ENCODE measurements around the gene NR2F6. TPM values are rescaled to one million over a fixed set of nuclear protein-coding genes. Genes with fewer than 3 reads are reported as not detected.

Gene NR2F6
- total and polyA plus RNA-seq, 2 of the 4 experiments (the other 2 are of a cell fraction), result 8.4 to 20.5 TPM

DNA sequence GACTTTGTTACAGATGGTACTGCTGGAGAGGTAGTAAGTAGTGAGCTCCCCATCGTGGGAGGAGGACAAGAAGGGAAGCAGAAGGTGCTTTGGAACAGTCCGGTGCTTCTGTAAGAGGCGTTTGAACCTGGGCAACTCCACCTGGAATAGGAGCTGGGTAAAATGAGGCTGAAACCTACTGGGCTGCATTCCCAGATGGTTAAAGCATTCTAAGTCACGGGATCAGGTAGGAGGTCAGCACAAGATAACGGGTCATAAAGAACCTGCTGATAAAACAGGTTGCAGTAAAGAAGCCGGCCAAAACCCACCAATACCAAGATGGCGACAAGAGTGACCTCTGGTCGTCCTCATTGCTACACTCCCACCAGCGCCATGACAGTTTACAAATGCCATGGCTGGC, 41.0 kb upstream of the NR2F6 start:
- no TSS peak for BruUV-seq (replicated peaks)

More for the DNA sequence above, 41.0 kb upstream of the NR2F6 start:
- Histone ChIP-seq H3K4me2 (ENCODE audit: low read depth, low read length) (no peak overlapping the region), H2BK20ac (ENCODE audit: low read depth, low read length) (no peak overlapping the region), H4K20me1 (ENCODE audit: insufficient read depth, low read length) (no peaks in the 10 kb centered on the region), H3K9me3 (ENCODE audit: control insufficient read depth, insufficient read depth, low read length) (no peaks in the 10 kb centered on the region), H3K14ac (replicated peaks; ENCODE audit: low read depth, low read length) (no peak overlapping the region), H2BK5ac (ENCODE audit: low read depth, low read length, poor library complexity, severe bottlenecking) (no peak overlapping the region), H2BK120ac (ENCODE audit: low read depth, low read length) (no peak overlapping the region), H2AFZ (replicated peaks; ENCODE audit: low read length, poor library complexity) (no peak overlapping the region), H3K9me1 (ENCODE audit: insufficient read depth, low read length) (peaks cover 1% of the 10 kb centered on the region; the same call in 1 of the 2 replicates), H3K23ac (ENCODE audit: low read depth, low read length) (no peak overlapping the region), H3K56ac (ENCODE audit: extremely low read depth, insufficient read depth, low read length) (no peak overlapping the region), H2BK15ac (ENCODE audit: low read depth, low read length) (no peak overlapping the region), H3K4ac (ENCODE audit: low read depth, low read length) (no peak overlapping the region), H3K9ac (ENCODE audit: low read depth, low read length) (no peak overlapping the region), H3K4me3 (ENCODE audit: insufficient read depth, low read depth, low read length) (no peak overlapping the region), H2AK5ac (ENCODE audit: low read depth, low read length) (no peak overlapping the region), H3K79me1 (ENCODE audit: low read depth in 1 of 2, low read length in 2 of 2) (peaks cover 0 to 1% of the 10 kb centered on the region in 2 experiments; a peak in 1 of 4 replicates), H3K36me3 (ENCODE audit: control insufficient read depth, insufficient read depth, low read length) (no peaks in the 10 kb centered on the region), H3K27ac (ENCODE audit: insufficient read depth, low read length) (no peak overlapping the region), H3K18ac (ENCODE audit: low read depth, low read length) (no peak overlapping the region), H4K91ac (ENCODE audit: insufficient read depth, low read depth, low read length) (no peak overlapping the region), H2AK9ac (replicated peaks; ENCODE audit: low read depth, low read length, poor library complexity) (no peak overlapping the region), H4K8ac (ENCODE audit: low read depth in 2 of 2, low read length in 2 of 2) (no peak overlapping the region), H3K27me3 (ENCODE audit: control insufficient read depth, insufficient read depth, low read length) (no peaks in the 10 kb centered on the region), H3K4me1 (ENCODE audit: control insufficient read depth, insufficient read depth, low read length) (peaks cover 2% of the 10 kb centered on the region; the same call in 1 of the 2 replicates), H4K5ac (ENCODE audit: low read depth, low read length) (no peak overlapping the region)
- dilution Hi-C loops (cut with HindIII; ENCODE audit: low sequenced_read_pairs, unreplicated experiment) (no loop called here), in situ Hi-C loops (cut with MboI; ENCODE audit: low sequenced_read_pairs) (loop anchor here (5.0 to 10.0 kb wide), 2 partner anchors 82 to 214 kb away; no protein-coding TSS in a partner anchor), intact Hi-C loops (cut with micrococcal nuclease) (loop anchor here (10.0 kb wide), 1 partner anchor 512 kb away; no protein-coding TSS in a partner anchor)
- no peak for ATAC-seq (ENCODE audit: low read depth)
- ChIA-PET CTCF (no interaction called here), POLR2A (ENCODE audit: unreplicated experiment) (no interaction called here)
- WGBS, 2 experiments (ENCODE audit: extremely low coverage in 2 of 2, insufficient read length in 1 of 2), result 99% methylated on average over 6 of the region's 9 CpGs; no CpG with 5 or more reads in 1 of the 2 experiments
- TF ChIP-seq MAZ (IDR thresholded peaks at IDR 0.05; ENCODE audit: borderline replicate concordance, low read depth, low read length) (no peak), USF2 (IDR thresholded peaks at IDR 0.05; ENCODE audit: low read depth, low read length) (no peak), CTCF (conservative IDR thresholded peaks at IDR 0.05; ENCODE audit: low read depth, low read length) (no peak), NFE2L2 (IDR thresholded peaks at IDR 0.05; ENCODE audit: low read depth, low read length) (no peak), MAFK (IDR thresholded peaks at IDR 0.05; ENCODE audit: low read depth, low read length) (no peak), BHLHE40 (IDR thresholded peaks at IDR 0.05; ENCODE audit: low read depth, low read length) (no peak), SMC3 (IDR thresholded peaks at IDR 0.05; ENCODE audit: low read depth, low read length) (no peak), RCOR1 (IDR thresholded peaks at IDR 0.05; ENCODE audit: insufficient replicate concordance, low read length) (no peak), FOS (IDR thresholded peaks at IDR 0.05; ENCODE audit: low read depth, low read length) (no peak), CHD1 (IDR thresholded peaks at IDR 0.05; ENCODE audit: low read depth, low read length) (no peak), RAD21 (IDR thresholded peaks at IDR 0.05; ENCODE audit: low read length) (no peak), MXI1 (IDR thresholded peaks at IDR 0.05; ENCODE audit: borderline replicate concordance, low read depth, low read length) (no peak), ELK1 (IDR thresholded peaks at IDR 0.05; ENCODE audit: borderline replicate concordance, low read depth, low read length) (no peak), POLR2A (IDR thresholded peaks at IDR 0.05; ENCODE audit: low read depth, low read length) (no peak), CEBPB (IDR thresholded peaks at IDR 0.05; ENCODE audit: low read depth, low read length) (no peak), RFX5 (IDR thresholded peaks at IDR 0.05; ENCODE audit: low read depth, low read length) (no peak)
- no peak for DNase-seq

Data from IMR-90 (cell line).